Gastroesophageal sphincter (tissue), 3 donors: ENCODE results near the gene PRDM2.

Experiments
- EP300 ChIP-seq: sonication (generic); formaldehyde crosslinking; IDR thresholded peaks from one replicate; pipeline ENCODE4 v1.6.1; 2017; ENCODE audit warnings: antibody characterized with exemption, mild to moderate bottlenecking
- POLR2A ChIP-seq, 2 donors: fragments of 450-650 bp; IDR thresholded peaks; one replicate each; pipeline ENCODE4 v1.6.1; 2017; ENCODE audit warnings: antibody characterized with exemption in 2 of 2, mild to moderate bottlenecking in 2 of 2, moderate library complexity in 1 of 2
- POLR2AphosphoS5 ChIP-seq: sonication (generic); formaldehyde crosslinking; IDR thresholded peaks from one replicate; pipeline ENCODE4 v1.6.1; 2017; ENCODE audit warnings: antibody characterized with exemption
- TF ChIP-seq, protein P1 (sequence below), 4 experiments: fragments of 200-600 bp in 2 of 4; fragments of 450-650 bp in 2 of 4; sonication (generic) in 1 of 4; IDR thresholded peaks; one replicate each; pipeline ENCODE4 v1.5.1; 2017 to 2019; ENCODE audit warnings: antibody characterized with exemption in 4 of 4, mild to moderate bottlenecking in 2 of 4, moderate library complexity in 2 of 4

DNA sequence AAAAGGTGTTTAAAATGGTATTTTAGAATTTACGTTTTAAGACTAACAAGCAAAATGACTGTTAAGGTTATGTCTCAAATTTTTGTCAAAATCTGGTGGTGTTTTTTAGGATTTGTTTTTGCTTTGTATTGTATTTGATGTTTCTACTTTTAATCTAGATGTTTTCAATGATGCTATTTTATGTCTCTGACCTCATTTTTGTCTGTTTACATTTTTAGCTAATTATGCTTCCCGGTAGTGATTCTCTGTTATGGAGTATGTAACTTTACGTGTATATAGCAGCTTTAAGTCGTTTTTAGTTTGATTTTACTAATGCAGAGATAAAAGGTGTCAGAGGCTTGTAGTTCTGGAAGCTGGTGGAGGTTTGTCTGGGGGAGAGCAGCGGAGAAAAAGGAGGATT is 71.8 kb downstream of the PRDM2 start:
- TF ChIP-seq EP300 (no peak), POLR2AphosphoS5 (no peak), POLR2A (IDR thresholded peaks at IDR 0.05) (no peak)
- TF ChIP-seq, protein P1, sequence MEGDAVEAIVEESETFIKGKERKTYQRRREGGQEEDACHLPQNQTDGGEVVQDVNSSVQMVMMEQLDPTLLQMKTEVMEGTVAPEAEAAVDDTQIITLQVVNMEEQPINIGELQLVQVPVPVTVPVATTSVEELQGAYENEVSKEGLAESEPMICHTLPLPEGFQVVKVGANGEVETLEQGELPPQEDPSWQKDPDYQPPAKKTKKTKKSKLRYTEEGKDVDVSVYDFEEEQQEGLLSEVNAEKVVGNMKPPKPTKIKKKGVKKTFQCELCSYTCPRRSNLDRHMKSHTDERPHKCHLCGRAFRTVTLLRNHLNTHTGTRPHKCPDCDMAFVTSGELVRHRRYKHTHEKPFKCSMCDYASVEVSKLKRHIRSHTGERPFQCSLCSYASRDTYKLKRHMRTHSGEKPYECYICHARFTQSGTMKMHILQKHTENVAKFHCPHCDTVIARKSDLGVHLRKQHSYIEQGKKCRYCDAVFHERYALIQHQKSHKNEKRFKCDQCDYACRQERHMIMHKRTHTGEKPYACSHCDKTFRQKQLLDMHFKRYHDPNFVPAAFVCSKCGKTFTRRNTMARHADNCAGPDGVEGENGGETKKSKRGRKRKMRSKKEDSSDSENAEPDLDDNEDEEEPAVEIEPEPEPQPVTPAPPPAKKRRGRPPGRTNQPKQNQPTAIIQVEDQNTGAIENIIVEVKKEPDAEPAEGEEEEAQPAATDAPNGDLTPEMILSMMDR (IDR thresholded peaks at IDR 0.05), result no peak
